ENCODE results near the gene ZNF488.

Gene ZNF488

DNA sequence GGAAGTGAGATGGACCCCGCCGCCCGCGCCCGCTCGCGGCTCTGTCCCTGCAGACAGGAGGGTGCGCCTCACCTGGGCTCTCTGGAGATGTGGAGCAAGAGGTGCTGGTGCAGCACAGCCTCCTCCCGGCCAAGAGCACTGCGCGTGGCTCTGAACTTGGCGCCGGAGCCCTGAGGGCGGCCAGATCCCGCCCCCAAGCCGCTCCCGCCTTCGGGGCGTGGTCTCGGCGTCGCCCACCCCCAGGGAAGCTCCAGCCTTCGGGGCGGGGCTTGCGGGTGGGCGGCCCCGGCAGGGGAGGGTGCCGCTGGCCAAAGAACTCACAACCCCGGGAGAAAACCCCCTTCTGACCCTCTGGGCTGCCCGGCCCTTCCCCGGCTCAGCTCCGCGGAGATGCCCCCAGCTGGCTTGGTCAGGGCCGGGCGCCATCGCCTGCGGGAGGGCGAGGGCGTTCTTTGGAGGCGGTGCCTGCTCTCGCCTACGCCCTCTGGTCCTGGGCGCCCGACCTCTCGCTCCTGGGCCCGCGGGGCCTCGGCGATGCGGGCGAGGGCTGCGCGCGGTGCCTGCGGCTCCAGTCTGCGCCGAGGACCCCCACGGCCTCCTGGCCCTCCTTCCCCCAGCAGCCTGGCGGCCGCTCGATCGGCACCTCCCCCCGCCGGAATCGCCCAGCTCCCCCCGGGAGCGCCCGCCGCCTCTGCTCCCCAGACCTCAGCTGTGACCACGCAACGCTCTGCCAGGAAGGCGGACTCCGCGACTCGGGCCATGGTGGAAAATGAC lies at the start of gene ZNF488:
Gene ZNF488 (minus strand): TSS at position 146 of the 774 bp plus-strand sequence. CDS start 15,464 bp downstream, outside the sequence.
- TF ChIP-seq, protein P1, sequence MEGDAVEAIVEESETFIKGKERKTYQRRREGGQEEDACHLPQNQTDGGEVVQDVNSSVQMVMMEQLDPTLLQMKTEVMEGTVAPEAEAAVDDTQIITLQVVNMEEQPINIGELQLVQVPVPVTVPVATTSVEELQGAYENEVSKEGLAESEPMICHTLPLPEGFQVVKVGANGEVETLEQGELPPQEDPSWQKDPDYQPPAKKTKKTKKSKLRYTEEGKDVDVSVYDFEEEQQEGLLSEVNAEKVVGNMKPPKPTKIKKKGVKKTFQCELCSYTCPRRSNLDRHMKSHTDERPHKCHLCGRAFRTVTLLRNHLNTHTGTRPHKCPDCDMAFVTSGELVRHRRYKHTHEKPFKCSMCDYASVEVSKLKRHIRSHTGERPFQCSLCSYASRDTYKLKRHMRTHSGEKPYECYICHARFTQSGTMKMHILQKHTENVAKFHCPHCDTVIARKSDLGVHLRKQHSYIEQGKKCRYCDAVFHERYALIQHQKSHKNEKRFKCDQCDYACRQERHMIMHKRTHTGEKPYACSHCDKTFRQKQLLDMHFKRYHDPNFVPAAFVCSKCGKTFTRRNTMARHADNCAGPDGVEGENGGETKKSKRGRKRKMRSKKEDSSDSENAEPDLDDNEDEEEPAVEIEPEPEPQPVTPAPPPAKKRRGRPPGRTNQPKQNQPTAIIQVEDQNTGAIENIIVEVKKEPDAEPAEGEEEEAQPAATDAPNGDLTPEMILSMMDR (conservative IDR thresholded peaks at IDR 0.05; ENCODE audit: low read depth) = no peak
- POLR2A ChIA-PET (ENCODE audit: low non-redundant PET) = interaction anchor here (0.5 to 0.6 kb wide), 2 partner anchors 21 to 902 kb away, joined by 3 to 5 read pairs; no protein-coding TSS in a partner anchor
- CTCF ChIA-PET = interaction anchor here (0.7 to 0.8 kb wide), 2 partner anchors 14 to 30 kb away, joined by 4 read pairs; no protein-coding TSS in a partner anchor
- DNase-seq (ENCODE audit: low spot score) = peak; percentile 93
- peak within 1 kb of the TSS; percentile 85 for H3K27ac ChIP-seq

GRCh38 chr10:47425813-47426419 lies 41.8 kb upstream of the ZNF488 start:
- no peak for DNase-seq (ENCODE audit: low spot score)
- POLR2A ChIA-PET (ENCODE audit: low non-redundant PET) = no interaction called here
- CTCF ChIA-PET = interaction anchor here (0.6 to 0.7 kb wide), 2 partner anchors 24 to 302 kb away, joined by 4 read pairs; no protein-coding TSS in a partner anchor
- H3K27ac ChIP-seq = no peak overlapping the region
- TF ChIP-seq, protein P1 (conservative IDR thresholded peaks at IDR 0.05; ENCODE audit: low read depth) = no peak

DNA sequence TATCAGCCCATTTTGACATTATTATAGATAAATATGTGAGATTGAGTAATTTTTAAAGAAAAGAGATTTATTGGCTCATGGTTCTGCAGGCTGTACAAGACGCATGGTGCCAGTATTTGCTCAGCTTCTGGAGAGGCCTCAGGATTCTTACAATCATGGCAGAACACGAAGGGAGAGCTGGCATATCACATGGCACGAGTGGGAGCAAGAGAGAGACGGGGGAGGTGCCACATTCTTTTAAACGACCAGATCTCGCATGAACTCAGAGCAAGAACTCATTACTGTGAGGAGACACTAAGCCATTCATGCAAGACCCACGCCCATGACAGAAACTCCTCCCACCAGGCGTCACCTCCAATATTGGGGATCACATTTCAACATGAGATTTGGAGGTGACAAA lies 40.1 kb upstream of the ZNF488 start:
- ChIA-PET CTCF (interaction anchor here (0.9 kb wide), 1 partner anchor 878 kb away, joined by 3 read pairs; no protein-coding TSS in a partner anchor), POLR2A (ENCODE audit: low non-redundant PET) (no interaction called here)
- H3K27ac ChIP-seq = no peak overlapping the region
- TF ChIP-seq, protein P1 (conservative IDR thresholded peaks at IDR 0.05; ENCODE audit: low read depth) = no peak
- no peak for DNase-seq (ENCODE audit: low spot score)

DNA sequence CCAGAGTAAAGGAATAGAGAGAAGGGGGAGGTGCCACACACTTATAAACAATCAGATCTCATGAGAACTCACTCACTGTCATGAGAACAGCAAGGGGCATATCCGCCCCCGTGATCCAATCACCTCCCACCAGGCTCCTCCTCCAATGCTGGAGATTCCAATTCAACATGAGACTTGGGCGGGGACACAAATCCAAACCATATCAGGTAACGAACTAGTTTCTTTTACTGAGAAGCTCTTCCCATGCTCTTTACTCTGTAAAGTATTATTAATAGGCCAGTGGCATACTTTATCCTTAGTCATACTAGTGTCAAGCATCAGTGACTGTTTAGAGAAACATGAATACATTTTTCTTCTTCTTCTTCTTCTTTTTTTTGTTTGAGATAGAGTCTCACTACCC lies 39.4 kb upstream of the ZNF488 start:
- DNase-seq (ENCODE audit: low spot score) = no peak

DNA sequence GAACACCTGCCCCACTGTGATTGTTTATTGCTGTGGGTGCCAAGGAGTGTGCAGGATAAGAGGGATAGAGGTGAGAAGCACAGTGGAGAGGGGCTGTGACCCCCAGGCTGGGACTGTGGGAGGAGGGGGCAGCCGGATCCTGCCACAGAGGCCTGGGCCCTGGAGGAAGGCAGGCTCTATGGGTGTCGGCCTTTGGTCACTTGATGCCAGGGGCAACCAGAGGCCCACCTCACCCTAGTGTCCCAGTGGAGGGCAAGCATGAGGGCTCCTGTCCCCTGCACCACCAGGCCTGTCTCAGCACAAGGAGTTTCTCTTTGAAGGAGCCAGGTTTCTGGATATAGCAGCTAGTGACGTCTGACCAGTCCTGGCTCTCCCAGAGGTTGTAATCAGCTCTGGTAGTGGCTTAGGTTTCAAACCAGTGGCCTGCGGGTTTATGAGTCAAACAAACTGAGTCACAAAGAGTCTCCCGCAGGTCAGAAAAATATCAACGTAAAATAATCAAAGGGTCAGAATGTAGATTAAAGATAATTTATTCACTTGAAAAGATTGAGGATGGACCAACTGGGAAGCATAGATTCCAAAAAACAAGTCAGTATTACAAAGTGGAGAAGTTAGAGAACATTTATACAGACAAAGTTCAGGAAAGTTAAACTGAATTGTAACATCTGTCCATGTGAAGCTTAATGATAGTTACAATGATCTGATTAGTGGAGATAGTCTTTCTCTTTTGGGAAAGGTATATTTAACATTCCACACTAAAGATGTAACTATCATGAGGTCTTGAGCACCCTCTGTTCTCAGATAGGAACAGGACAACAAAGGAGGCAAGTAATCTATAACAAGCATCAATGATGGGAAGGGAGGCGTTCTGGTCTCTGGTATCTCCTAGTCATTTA lies 37.2 kb upstream of the ZNF488 start:
- TF ChIP-seq, protein P1 (conservative IDR thresholded peaks at IDR 0.05; ENCODE audit: low read depth) = no peak
- peak; percentile 58 for DNase-seq (ENCODE audit: low spot score)
- peak overlapping the region; percentile 17; the same call in 1 of the 2 replicates for H3K27ac ChIP-seq
- POLR2A ChIA-PET (ENCODE audit: low non-redundant PET) = no interaction called here
- CTCF ChIA-PET = interaction anchor here (0.5 kb wide), 1 partner anchor 38 kb away, joined by 3 read pairs; no protein-coding TSS in a partner anchor

More for the DNA sequence above, 39.4 kb upstream of the ZNF488 start:
- TF ChIP-seq, protein P1 (conservative IDR thresholded peaks at IDR 0.05; ENCODE audit: low read depth) = no peak
- ChIA-PET CTCF (no interaction called here), POLR2A (ENCODE audit: low non-redundant PET) (no interaction called here)
- no peak overlapping the region for H3K27ac ChIP-seq
